Esophagus squamous epithelium (tissue), 4 donors: Measurements from ENCODE around the gene PALD1.

ENCODE experiments used
- POLR2A ChIP-seq, 4 donors: fragments of 450-650 bp; IDR thresholded peaks; one replicate each; pipeline ENCODE4 v1.6.1; 2017; ENCODE audit warnings: antibody characterized with exemption in 4 of 4, mild to moderate bottlenecking in 4 of 4, moderate library complexity in 3 of 4
- TF ChIP-seq, protein P1 (sequence below), 6 experiments: fragments of 450-650 bp in 4 of 6; fragments of 200-600 bp in 2 of 6; sonication (generic) in 2 of 6; IDR thresholded peaks; one replicate each; pipeline ENCODE4 v1.5.1; 2016 to 2019; ENCODE audit warnings: antibody characterized with exemption in 6 of 6, mild to moderate bottlenecking in 4 of 6, moderate library complexity in 4 of 6

DNA sequence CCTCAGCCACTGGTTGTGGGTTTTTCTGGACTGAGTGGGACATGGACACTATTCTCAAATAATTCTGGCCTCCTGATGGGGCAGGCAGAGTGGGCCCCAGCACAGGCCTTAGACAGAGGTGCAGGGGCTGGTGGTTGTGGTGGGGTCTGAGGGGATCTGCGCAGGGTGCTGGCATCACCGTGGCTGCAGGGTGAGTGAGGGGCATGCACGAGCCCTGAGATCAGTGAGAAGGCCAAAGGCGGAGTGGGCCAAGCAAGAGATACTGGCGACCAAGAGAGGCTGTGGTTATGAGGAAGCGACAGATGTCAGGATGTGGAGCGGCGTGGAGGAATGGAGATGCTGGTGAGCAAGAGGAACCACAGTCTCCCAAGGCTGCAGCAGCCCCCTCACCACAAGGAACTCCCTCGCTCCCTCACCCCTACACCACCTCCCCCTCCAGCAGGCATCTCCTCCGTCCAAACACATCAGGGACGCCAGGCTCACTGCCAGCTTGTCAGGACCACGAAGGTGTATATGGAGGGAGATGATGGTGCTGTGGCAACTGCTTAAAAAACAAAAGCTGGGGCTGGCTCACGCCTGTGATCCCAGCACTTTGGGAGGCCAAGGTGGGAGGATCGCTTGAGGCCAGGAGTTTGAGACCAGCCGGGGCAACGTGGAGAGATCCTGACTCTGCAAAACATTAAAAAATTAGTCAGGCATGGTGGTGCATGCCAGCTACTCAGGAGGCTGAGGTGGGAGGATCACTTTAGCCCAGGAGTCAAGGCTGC lies 114.4 kb downstream of the PALD1 start:
- TF ChIP-seq, protein P1, sequence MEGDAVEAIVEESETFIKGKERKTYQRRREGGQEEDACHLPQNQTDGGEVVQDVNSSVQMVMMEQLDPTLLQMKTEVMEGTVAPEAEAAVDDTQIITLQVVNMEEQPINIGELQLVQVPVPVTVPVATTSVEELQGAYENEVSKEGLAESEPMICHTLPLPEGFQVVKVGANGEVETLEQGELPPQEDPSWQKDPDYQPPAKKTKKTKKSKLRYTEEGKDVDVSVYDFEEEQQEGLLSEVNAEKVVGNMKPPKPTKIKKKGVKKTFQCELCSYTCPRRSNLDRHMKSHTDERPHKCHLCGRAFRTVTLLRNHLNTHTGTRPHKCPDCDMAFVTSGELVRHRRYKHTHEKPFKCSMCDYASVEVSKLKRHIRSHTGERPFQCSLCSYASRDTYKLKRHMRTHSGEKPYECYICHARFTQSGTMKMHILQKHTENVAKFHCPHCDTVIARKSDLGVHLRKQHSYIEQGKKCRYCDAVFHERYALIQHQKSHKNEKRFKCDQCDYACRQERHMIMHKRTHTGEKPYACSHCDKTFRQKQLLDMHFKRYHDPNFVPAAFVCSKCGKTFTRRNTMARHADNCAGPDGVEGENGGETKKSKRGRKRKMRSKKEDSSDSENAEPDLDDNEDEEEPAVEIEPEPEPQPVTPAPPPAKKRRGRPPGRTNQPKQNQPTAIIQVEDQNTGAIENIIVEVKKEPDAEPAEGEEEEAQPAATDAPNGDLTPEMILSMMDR (IDR thresholded peaks at IDR 0.05) = no peak
- TF ChIP-seq POLR2A (IDR thresholded peaks at IDR 0.05) = no peak
